Activated CD4-positive, CD25-positive, alpha-beta regulatory T cell treated with anti-CD3 and anti-CD28 coated beads, Interleukin-2, amount 50 U/mL, for 72 hours (primary cell): ENCODE measurements around the gene LAMA5.

Source experiments
- DNase-seq: peaks from one replicate; pipeline ENCODE4 v3.0.0; 2021

Gene LAMA5

GRCh38 chr20:62311832-62312661 lies 55.1 kb downstream of the LAMA5 start:
- DNase-seq = no peak

GRCh38 chr20:62311150-62311549 lies 56.0 kb downstream of the LAMA5 start:
- no peak for DNase-seq

GRCh38 chr20:62310757-62311121 lies 56.4 kb downstream of the LAMA5 start:
- no peak for DNase-seq

- no peak for DNase-seq
Measured at GRCh38 chr20:62309947-62310756, 57.0 kb downstream of the LAMA5 start.

GRCh38 chr20:62309198-62309944 lies 57.7 kb downstream of the LAMA5 start:
- DNase-seq = no peak

- DNase-seq = no peak
Measured at GRCh38 chr20:62308102-62308822, 58.9 kb downstream of the LAMA5 start.

GRCh38 chr20:62307226-62308101 lies 59.6 kb downstream of the LAMA5 start:
- no peak for DNase-seq

- DNase-seq = no peak
Measured at GRCh38 chr20:62306414-62307187, 60.5 kb downstream of the LAMA5 start.

GRCh38 chr20:62305765-62306413 lies 61.2 kb downstream of the LAMA5 start:
- no peak for DNase-seq

GRCh38 chr20:62305149-62305764 lies 61.9 kb downstream of the LAMA5 start:
- DNase-seq = no peak

- DNase-seq = no peak
Measured at GRCh38 chr20:62304331-62305148, 62.6 kb downstream of the LAMA5 start.

GRCh38 chr20:62303340-62304226 lies 63.5 kb downstream of the LAMA5 start:
- DNase-seq = peak; percentile 45

GRCh38 chr20:62303062-62303339 lies 64.1 kb downstream of the LAMA5 start:
- DNase-seq = no peak

- DNase-seq = peak; percentile 98
Measured at GRCh38 chr20:62302341-62303061, 64.6 kb downstream of the LAMA5 start, which contains the start of gene ADRM1. Gene ADRM1 (plus strand): TSS chr20:62302997. CDS start chr20:62303569, 572 bp downstream.

- DNase-seq = peak; percentile 84
Measured at GRCh38 chr20:62301773-62302340, 65.3 kb downstream of the LAMA5 start.

- no peak for DNase-seq
Measured at GRCh38 chr20:62301111-62301668, 65.9 kb downstream of the LAMA5 start.

GRCh38 chr20:62300319-62300718 lies 66.8 kb downstream of the LAMA5 start:
- DNase-seq = no peak
